Neutrophil (primary cell): Measurements from ENCODE around the gene DPEP3.
A peak's percentile ranks its signal among the peaks of the same experiment; 100 is the strongest.

Experiments
- H3K27ac ChIP-seq: fragments of 200-600 bp; sonication (generic); 2 replicates; pipeline ENCODE4 v1.5.1; 2016; ENCODE audit warnings: mild to moderate bottlenecking, moderate library complexity
- H3K27me3 ChIP-seq: fragments of 200-600 bp; sonication (generic); 2 replicates; pipeline ENCODE4 v1.6.0; 2016; ENCODE audit warnings: mild to moderate bottlenecking
- H3K36me3 ChIP-seq: fragments of 200-600 bp; sonication (generic); 2 replicates; pipeline ENCODE4 v1.5.1; 2017
- H3K4me1 ChIP-seq, 2 experiments: fragments of 200-600 bp in 1 of 2; sonication (generic) in 1 of 2; 1 replicate in 1 of 2; 2 replicates in 1 of 2; pipeline versions ENCODE4 v1.5.1 to v1.6.1; 2013 to 2016; ENCODE audit warnings: low read depth in 1 of 2, low read length in 1 of 2, mild to moderate bottlenecking in 1 of 2, moderate library complexity in 1 of 2; ENCODE audit not compliant: control insufficient read depth in 1 of 2, insufficient read depth in 1 of 2
- H3K4me3 ChIP-seq, 2 experiments: fragments of 200-600 bp in 1 of 2; sonication (generic) in 1 of 2; 1 replicate in 1 of 2; 2 replicates in 1 of 2; pipeline ENCODE4 v1.5.1; 2013 to 2016; ENCODE audit warnings: low read depth in 1 of 2, low read length in 1 of 2, mild to moderate bottlenecking in 1 of 2, moderate library complexity in 1 of 2
- H3K9me3 ChIP-seq: fragments of 200-600 bp; sonication (generic); 2 replicates; pipeline ENCODE4 v1.5.1; 2016
- TF ChIP-seq, protein P1 (sequence below): fragments of 200-600 bp; sonication (generic); IDR thresholded peaks from 2 replicates; pipeline ENCODE4 v1.5.1; 2016; ENCODE audit warnings: antibody characterized with exemption

DPEP3 gene

DNA sequence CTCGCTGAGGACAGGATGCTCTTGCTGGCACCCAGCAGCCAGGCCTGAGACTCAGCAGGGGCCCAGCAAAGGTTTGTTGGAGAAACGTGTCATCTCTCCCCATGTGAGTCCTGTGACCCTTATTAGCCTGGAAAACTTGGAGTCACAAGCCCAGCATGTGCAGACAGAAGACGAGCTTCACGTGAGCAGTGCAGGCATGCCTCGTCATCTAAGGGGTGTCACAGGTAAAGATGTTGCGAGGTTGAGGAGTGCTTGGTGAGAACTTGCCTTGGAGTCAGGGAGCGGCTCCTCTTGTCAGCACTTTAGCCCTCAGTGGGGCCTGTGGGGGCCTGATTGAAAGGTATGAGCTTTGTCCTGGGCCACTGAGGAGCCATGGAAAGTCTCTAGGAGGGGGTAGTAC lies 46.5 kb downstream of the DPEP3 start:
- peak overlapping the region; percentile 95 for H3K27ac ChIP-seq
- H3K4me3 ChIP-seq = no peak overlapping the region
- no peaks in the 10 kb centered on the region for H3K27me3 ChIP-seq
- H3K9me3 ChIP-seq = no peaks in the 10 kb centered on the region
- peaks cover 21 to 24% of the 10 kb centered on the region in 2 experiments for H3K4me1 ChIP-seq
- TF ChIP-seq, protein P1, sequence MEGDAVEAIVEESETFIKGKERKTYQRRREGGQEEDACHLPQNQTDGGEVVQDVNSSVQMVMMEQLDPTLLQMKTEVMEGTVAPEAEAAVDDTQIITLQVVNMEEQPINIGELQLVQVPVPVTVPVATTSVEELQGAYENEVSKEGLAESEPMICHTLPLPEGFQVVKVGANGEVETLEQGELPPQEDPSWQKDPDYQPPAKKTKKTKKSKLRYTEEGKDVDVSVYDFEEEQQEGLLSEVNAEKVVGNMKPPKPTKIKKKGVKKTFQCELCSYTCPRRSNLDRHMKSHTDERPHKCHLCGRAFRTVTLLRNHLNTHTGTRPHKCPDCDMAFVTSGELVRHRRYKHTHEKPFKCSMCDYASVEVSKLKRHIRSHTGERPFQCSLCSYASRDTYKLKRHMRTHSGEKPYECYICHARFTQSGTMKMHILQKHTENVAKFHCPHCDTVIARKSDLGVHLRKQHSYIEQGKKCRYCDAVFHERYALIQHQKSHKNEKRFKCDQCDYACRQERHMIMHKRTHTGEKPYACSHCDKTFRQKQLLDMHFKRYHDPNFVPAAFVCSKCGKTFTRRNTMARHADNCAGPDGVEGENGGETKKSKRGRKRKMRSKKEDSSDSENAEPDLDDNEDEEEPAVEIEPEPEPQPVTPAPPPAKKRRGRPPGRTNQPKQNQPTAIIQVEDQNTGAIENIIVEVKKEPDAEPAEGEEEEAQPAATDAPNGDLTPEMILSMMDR = no peak
- H3K36me3 ChIP-seq = peaks cover 63% of the 10 kb centered on the region

DNA sequence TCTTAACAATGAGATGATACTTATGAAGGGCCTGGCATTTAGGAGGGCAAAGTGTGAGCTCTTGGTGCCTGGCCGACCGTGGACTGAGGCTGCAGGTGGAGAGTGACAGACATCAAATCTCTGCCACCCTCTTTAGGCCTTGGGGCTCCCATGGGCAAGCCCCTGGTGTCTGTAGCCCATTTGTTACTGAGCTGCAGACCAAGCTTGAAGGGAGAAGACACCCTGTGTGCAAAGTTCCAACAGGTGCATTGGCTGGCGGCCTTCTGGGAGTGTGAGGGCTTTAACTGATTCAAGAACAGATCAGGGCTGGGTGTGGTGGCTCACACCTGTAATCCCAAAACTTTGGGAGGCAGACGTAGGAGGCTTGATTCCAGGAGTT lies 47.8 kb downstream of the DPEP3 start:
- Histone ChIP-seq H3K4me3 (no peak overlapping the region), H3K9me3 (no peaks in the 10 kb centered on the region), H3K36me3 (peaks cover 76% of the 10 kb centered on the region), H3K4me1 (peaks cover 16 to 21% of the 10 kb centered on the region in 2 experiments), H3K27ac (peak overlapping the region; percentile 18), H3K27me3 (no peaks in the 10 kb centered on the region)
- TF ChIP-seq, protein P1 = no peak

DNA sequence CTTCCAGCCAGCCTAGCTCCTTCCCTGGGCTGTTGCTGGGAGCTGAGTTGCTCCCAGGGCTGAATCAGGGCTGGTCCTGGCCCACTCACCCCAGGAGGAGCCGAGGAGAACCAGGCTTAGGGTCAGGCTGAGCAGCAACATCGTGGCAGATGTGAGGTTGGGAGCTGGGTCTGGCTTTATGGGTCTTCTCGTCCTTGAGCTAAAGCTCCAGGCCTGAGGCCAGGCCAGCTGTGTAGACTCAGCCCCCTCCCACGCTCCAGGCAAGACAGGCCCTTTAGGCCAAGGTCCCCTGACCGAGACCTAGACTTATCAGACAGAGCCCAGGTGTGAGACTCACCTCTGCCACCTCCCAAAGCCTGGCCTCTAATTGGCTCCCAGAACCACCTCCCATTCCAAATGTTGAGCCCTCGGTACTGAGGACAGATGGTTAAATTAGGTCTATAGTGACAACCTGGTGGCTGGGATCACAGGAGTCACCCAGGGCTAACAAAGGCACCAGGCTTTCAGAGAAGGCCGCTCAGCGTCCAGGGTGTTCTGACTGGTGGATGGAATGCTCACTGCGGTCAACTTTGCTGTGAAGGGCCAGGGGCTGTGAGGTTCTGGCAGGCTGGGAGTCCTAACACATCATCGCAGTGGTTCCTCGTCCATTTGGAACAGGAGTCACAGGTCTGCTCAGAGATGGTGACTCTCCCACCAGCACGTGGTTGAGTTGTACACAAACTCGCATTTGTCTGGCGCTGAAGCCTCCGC lies 48.4 kb downstream of the DPEP3 start, which contains the start of gene CTRL:
Gene CTRL (minus strand): TSS at position 151 of the 750 bp plus-strand sequence. CDS start 10 bp downstream, at position 141.
- TF ChIP-seq, protein P1 = no peak
- Histone ChIP-seq H3K36me3 (peaks cover 82% of the 10 kb centered on the region), H3K9me3 (no peaks in the 10 kb centered on the region), H3K4me1 (peaks cover 10 to 16% of the 10 kb centered on the region in 2 experiments), H3K27me3 (no peaks in the 10 kb centered on the region), H3K4me3 (no peak within 1 kb of the TSS), H3K27ac (peak within 1 kb of the TSS; percentile 18)

DNA sequence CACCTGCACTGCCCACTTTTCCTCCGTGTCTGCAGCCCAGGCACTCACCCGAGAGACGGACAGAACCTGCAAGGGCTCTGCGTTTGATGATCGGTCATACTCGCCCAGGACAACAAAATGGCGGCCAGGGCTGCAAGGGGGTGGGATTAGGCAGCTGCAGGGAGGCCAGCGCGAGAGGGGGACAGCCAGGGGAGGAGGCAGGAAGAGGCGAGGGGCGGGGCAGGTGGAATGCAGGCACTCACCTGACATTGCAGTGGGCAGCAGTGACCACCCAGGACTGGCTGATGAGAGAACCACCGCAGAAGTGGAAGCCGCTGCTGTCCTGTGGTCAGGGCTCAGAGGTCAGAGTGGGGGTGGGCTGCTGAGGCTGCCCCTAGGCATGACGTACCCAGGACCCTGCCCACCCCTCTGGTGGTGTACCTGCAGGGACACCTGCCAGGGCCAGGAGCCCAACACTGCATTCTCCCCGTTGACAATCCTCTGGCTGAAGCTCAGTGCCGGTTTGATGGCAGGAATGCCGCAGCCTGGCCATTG lies 49.6 kb downstream of the DPEP3 start:
- H3K27me3 ChIP-seq = no peaks in the 10 kb centered on the region
- H3K4me3 ChIP-seq = no peak overlapping the region
- no peaks in the 10 kb centered on the region for H3K9me3 ChIP-seq
- TF ChIP-seq, protein P1 = no peak
- no peak overlapping the region for H3K27ac ChIP-seq
- peaks cover 9 to 10% of the 10 kb centered on the region in 2 experiments for H3K4me1 ChIP-seq
- H3K36me3 ChIP-seq = peaks cover 85% of the 10 kb centered on the region

DNA sequence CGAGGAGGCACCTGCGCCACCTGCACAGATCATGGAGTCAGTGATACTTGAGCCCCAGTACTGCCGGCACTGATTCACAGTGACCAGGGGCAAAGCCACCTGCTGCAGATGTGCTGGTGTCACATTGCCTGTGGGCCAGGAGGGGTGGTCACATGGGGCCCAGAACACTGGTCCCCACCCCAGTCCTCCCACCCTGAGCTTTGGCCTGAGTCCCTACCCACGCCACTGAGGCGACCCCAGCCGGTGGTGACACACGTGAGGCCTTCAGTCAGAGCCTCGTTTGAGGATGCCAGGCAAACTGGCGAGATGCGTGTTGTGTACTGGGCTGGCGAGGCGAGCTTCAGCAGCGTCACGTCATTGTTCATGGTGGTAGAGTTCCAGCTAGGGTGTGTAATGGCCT lies 50.1 kb downstream of the DPEP3 start:
- Histone ChIP-seq H3K4me3 (no peak overlapping the region), H3K27ac (no peak overlapping the region), H3K9me3 (no peaks in the 10 kb centered on the region), H3K36me3 (peaks cover 87% of the 10 kb centered on the region), H3K4me1 (peaks cover 5% of the 10 kb centered on the region in 2 experiments), H3K27me3 (no peaks in the 10 kb centered on the region)
- TF ChIP-seq, protein P1 = no peak
